ENCODE data around the gene KCND3.

DNA sequence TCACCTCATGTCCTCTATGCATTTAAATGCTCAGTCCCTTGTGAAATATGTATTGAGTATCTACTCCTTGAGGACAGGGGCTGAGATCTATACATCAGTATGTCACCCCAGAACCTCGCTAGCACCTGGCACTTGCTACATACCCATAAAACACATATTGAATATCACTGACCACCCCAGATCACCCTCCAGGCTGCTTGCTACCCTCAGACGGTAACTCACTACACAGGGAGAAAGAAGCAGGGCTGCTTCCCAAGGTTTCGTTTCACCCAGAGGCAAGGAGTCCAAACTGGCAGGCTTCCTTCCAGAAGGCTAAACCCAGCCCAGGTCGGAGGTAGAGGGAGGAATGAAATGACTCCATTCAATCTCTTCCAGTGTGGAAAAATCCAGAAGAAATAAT is 258.8 kb downstream of the KCND3 start:
- TF ChIP-seq MYC (IDR thresholded peaks at IDR 0.05; ENCODE audit: low read depth, low read length) (no peak), POLR2A (IDR thresholded peaks at IDR 0.05; ENCODE audit: extremely low read depth, insufficient read length) (no peak), CTCF (IDR thresholded peaks at IDR 0.05; ENCODE audit: low read depth, low read length) (no peak)

Measured in NB4 (cell line).